Activated naive CD4-positive, alpha-beta T cell treated with anti-CD3 and anti-CD28 coated beads for 36 hours (primary cell): Measurements from ENCODE around the gene ASS1. TPM values are rescaled to one million over a fixed set of nuclear protein-coding genes. Genes with fewer than 3 reads are reported as not detected.

Experiments
- CTCF ChIA-PET: fragments of 350-600 bp; sonication (Branson Sonifier 250); formaldehyde crosslinking; loops from one replicate; lab custom pipeline; 2021; ENCODE audit warnings: antibody characterized with exemption; lab: Charles Lee
- DNase-seq: peaks from one replicate; pipeline ENCODE4 v3.0.0-alpha.2; 2020
- H3K27ac Mint-ChIP-seq: one replicate; pipeline ENCODE4 v1.8.0; 2021; ENCODE audit warnings: mild to moderate bottlenecking, mixed read lengths
- H3K27me3 Mint-ChIP-seq: one replicate; pipeline ENCODE4 v1.8.0; 2021; ENCODE audit warnings: low read depth, mixed read lengths
- H3K36me3 Mint-ChIP-seq: one replicate; pipeline ENCODE4 v1.8.0; 2021; ENCODE audit warnings: low read depth, mixed read lengths
- H3K4me1 Mint-ChIP-seq: one replicate; pipeline ENCODE4 v1.8.0; 2021; ENCODE audit warnings: low read depth, mixed read lengths
- H3K4me3 Mint-ChIP-seq: one replicate; pipeline ENCODE4 v1.8.0; 2021; ENCODE audit warnings: mild to moderate bottlenecking, moderate library complexity, mixed read lengths
- H3K9me3 Mint-ChIP-seq: one replicate; pipeline ENCODE4 v1.8.0; 2021; ENCODE audit warnings: mixed read lengths
- intact Hi-C: fragments of 100-400 bp; cut with micrococcal nuclease; formaldehyde crosslinking; loops from one replicate; pipeline ENCODE4 v1.15.1; 2023
- total RNA-seq, 2 experiments: library from RNA; stranded (reverse); gene quantifications; one replicate each; pipeline ENCODE4 v1.2.3, GENCODE V29; 2021

The ASS1 gene
- total RNA-seq, 2 experiments from 2014 or later: 12.4 to 14.3 TPM

DNA sequence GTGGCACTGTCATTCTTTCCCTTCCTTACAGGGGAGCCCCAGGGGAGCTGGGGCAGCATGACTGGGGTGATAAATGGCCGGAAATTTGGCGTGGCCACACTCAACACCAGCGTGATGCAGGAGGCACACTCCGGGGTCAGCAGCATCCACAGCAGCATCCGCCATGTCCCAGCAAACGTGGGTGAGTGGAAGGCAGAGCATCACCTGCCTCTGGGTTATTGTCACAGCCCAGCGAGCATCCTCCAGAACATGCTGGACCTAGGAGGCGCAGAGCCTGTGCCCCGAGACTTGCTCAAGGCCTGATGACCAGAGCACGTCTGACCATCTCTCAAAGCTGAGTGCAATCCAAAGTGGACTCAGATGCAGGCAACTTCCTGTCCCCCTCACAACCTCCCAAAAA, 22.2 kb upstream of the ASS1 start:
- Mint-ChIP-seq H3K9me3 (no peaks in the 10 kb centered on the region), H3K27ac (no peak overlapping the region), H3K4me1 (no peaks in the 10 kb centered on the region), H3K27me3 (peaks cover 4% of the 10 kb centered on the region), H3K36me3 (no peaks in the 10 kb centered on the region), H3K4me3 (no peak overlapping the region)
- no peak for DNase-seq
- intact Hi-C loops: no loop called here
- CTCF ChIA-PET: no interaction called here

DNA sequence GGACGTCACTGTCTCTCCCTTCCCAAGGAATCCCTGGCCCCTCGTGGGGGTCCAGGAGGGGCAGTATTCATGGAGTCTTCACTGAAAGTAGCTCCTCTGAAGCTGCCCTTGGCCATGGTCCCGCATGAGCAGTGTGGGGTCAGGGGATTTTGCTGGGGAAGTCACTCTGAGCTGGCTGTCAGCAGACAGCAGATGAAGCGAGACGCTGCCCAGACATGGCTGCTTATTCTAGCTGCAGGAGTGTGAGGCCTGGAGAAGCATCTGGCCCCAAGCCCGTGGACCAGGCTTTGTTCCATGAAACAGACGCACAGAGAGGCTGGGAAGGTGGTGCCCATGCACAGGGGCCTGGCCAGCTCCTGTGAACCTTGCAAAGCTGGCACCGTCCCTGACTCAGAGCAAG, 21.5 kb upstream of the ASS1 start:
- intact Hi-C loops: no loop called here
- DNase-seq: no peak
- Mint-ChIP-seq H3K9me3 (no peaks in the 10 kb centered on the region), H3K27ac (no peak overlapping the region), H3K27me3 (peaks cover 4% of the 10 kb centered on the region), H3K36me3 (no peaks in the 10 kb centered on the region), H3K4me1 (no peaks in the 10 kb centered on the region), H3K4me3 (no peak overlapping the region)
- CTCF ChIA-PET: interaction anchor here (0.6 to 0.9 kb wide), 2 partner anchors 9 to 597 kb away, joined by 3 to 4 read pairs; no protein-coding TSS in a partner anchor

- Mint-ChIP-seq H3K27ac (no peak overlapping the region), H3K4me3 (no peak overlapping the region), H3K27me3 (peaks cover 4% of the 10 kb centered on the region), H3K36me3 (no peaks in the 10 kb centered on the region), H3K9me3 (no peaks in the 10 kb centered on the region), H3K4me1 (no peaks in the 10 kb centered on the region)
- no peak for DNase-seq
- intact Hi-C loops: no loop called here
- CTCF ChIA-PET: no interaction called here
These were observed 19.9 kb upstream of the ASS1 start for GRCh38 chr9:130424595-130425454.

DNA sequence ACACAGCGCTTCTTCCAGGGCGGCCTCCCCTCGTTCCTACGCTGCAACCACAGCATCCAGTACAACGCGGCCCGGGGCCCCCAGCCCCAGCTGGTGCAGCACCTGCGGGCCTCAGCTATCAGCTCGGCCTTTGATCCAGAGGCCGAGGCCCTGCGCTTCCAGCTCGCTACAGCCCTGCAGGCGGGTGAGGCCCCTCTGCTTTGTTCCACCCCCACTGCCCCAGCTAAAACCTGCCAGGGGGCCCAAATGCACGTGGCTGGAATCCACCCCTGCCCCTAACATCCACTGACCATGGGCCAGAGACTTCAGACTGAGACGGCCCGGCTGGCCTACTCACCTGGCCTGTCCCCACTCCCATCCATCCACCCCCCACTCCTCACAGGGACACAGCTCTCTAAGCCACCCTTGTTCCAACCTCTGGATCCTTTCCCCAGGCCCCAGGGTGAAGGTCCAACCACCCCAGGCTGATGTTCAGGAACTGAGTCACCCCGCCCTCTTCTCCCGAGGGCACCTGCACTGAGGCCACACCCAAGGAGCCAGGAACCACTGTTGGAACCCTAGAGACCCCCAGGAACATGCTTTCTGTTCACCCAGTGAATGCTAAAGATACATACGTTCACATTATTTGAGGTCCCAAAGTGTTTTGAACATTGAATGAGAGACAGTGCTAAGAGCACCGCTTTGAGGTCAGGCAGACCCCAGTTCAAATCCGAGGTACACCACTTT, 18.9 kb upstream of the ASS1 start:
- Mint-ChIP-seq H3K36me3 (no peaks in the 10 kb centered on the region), H3K4me1 (no peaks in the 10 kb centered on the region), H3K4me3 (no peak overlapping the region), H3K27ac (no peak overlapping the region), H3K9me3 (no peaks in the 10 kb centered on the region), H3K27me3 (peaks cover 4% of the 10 kb centered on the region)
- DNase-seq: no peak
- CTCF ChIA-PET: interaction anchor here (0.7 kb wide), 1 partner anchor 15 kb away, joined by 3 read pairs; no protein-coding TSS in a partner anchor
- intact Hi-C loops: no loop called here

GRCh38 chr9:130426467-130426773, 18.3 kb upstream of the ASS1 start:
- Mint-ChIP-seq H3K4me3 (no peak overlapping the region), H3K27me3 (peaks cover 4% of the 10 kb centered on the region), H3K36me3 (no peaks in the 10 kb centered on the region), H3K27ac (no peak overlapping the region), H3K9me3 (no peaks in the 10 kb centered on the region), H3K4me1 (no peaks in the 10 kb centered on the region)
- intact Hi-C loops: no loop called here
- DNase-seq: no peak
- CTCF ChIA-PET: no interaction called here

DNA sequence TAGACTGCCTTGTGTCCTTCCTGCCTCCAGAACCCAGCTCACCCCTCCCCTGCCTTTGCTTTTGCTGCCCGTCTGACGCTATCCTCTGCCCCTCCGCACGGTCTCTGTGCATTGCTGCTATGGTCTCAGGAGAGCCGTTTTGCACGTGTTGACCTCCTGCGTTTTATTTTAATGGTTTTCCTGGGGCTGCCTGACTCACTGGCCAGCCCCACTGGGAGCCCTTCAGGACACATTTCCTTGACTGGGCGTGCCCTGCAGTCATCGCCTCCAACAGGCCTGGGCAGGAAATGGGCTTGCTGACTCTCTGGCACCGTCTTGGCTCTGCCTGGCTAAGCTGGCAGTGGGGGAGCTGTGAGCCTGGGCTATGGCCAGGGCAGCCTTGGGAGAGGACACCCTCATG, 17.9 kb upstream of the ASS1 start:
- H3K4me1 Mint-ChIP-seq: no peaks in the 10 kb centered on the region
- H3K9me3 Mint-ChIP-seq: no peaks in the 10 kb centered on the region
- DNase-seq: no peak
- intact Hi-C loops: no loop called here
- H3K4me3 Mint-ChIP-seq: no peak overlapping the region
- CTCF ChIA-PET: no interaction called here
- H3K27ac Mint-ChIP-seq: no peak overlapping the region
- no peaks in the 10 kb centered on the region for H3K36me3 Mint-ChIP-seq
- peaks cover 4% of the 10 kb centered on the region for H3K27me3 Mint-ChIP-seq

- no peak for DNase-seq
- no peak overlapping the region for H3K27ac Mint-ChIP-seq
- CTCF ChIA-PET: no interaction called here
- intact Hi-C loops: no loop called here
- no peaks in the 10 kb centered on the region for H3K9me3 Mint-ChIP-seq
- H3K4me1 Mint-ChIP-seq: no peaks in the 10 kb centered on the region
- peaks cover 7% of the 10 kb centered on the region for H3K27me3 Mint-ChIP-seq
- no peak overlapping the region for H3K4me3 Mint-ChIP-seq
- H3K36me3 Mint-ChIP-seq: no peaks in the 10 kb centered on the region
These were observed 17.4 kb upstream of the ASS1 start for GRCh38 chr9:130427326-130427725.

GRCh38 chr9:130428086-130428665, 16.6 kb upstream of the ASS1 start:
- CTCF ChIA-PET: no interaction called here

GRCh38 chr9:130429381-130429780, 15.4 kb upstream of the ASS1 start:
- Mint-ChIP-seq H3K4me3 (no peak overlapping the region), H3K27ac (no peak overlapping the region), H3K4me1 (peaks cover 3% of the 10 kb centered on the region), H3K36me3 (no peaks in the 10 kb centered on the region), H3K9me3 (no peaks in the 10 kb centered on the region), H3K27me3 (peaks cover 15% of the 10 kb centered on the region)
- CTCF ChIA-PET: no interaction called here
- intact Hi-C loops: no loop called here
- DNase-seq: no peak

More at GRCh38 chr9:130428086-130428665, 16.6 kb upstream of the ASS1 start:
- intact Hi-C loops: no loop called here
- Mint-ChIP-seq H3K4me3 (no peak overlapping the region), H3K9me3 (no peaks in the 10 kb centered on the region), H3K36me3 (no peaks in the 10 kb centered on the region), H3K27ac (no peak overlapping the region), H3K27me3 (peaks cover 15% of the 10 kb centered on the region), H3K4me1 (peaks cover 3% of the 10 kb centered on the region)
- no peak for DNase-seq

DNA sequence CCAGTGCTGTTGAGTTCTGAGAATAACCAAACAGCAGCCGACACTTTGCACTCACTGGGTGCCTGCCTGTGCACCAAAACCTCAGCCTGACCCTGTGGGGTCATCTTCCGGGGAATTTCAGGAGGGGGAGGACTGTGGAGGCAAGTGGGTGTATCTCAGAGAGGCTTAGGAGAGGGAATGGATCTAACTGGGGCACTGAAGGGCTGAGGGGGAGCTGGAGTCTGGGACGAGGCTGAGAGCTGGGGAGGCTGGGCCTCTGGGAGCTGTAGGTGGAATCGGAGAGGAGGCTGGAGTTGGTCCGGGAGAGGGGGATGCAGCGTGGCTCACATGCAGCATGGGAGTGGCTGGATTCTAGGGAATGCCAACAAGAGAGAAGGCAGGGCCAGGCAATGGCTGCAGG, 14.9 kb upstream of the ASS1 start:
- intact Hi-C loops: no loop called here
- Mint-ChIP-seq H3K36me3 (no peaks in the 10 kb centered on the region), H3K27me3 (peaks cover 15% of the 10 kb centered on the region), H3K4me1 (peaks cover 3% of the 10 kb centered on the region), H3K27ac (no peak overlapping the region), H3K9me3 (no peaks in the 10 kb centered on the region), H3K4me3 (no peak overlapping the region)
- no peak for DNase-seq
- CTCF ChIA-PET: no interaction called here

DNA sequence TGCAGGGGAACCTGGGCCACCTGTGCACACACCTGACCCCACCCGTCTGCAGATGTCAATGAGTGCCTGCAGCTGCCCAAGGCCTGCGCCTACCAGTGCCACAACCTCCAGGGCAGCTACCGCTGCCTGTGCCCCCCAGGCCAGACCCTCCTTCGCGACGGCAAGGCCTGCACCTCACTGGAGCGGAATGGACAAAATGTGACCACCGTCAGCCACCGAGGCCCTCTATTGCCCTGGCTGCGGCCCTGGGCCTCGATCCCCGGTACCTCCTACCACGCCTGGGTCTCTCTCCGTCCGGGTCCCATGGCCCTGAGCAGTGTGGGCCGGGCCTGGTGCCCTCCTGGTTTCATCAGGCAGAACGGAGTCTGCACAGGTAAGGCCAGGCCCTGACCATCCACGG, 14.5 kb upstream of the ASS1 start:
- H3K4me1 Mint-ChIP-seq: peaks cover 3% of the 10 kb centered on the region

DNA sequence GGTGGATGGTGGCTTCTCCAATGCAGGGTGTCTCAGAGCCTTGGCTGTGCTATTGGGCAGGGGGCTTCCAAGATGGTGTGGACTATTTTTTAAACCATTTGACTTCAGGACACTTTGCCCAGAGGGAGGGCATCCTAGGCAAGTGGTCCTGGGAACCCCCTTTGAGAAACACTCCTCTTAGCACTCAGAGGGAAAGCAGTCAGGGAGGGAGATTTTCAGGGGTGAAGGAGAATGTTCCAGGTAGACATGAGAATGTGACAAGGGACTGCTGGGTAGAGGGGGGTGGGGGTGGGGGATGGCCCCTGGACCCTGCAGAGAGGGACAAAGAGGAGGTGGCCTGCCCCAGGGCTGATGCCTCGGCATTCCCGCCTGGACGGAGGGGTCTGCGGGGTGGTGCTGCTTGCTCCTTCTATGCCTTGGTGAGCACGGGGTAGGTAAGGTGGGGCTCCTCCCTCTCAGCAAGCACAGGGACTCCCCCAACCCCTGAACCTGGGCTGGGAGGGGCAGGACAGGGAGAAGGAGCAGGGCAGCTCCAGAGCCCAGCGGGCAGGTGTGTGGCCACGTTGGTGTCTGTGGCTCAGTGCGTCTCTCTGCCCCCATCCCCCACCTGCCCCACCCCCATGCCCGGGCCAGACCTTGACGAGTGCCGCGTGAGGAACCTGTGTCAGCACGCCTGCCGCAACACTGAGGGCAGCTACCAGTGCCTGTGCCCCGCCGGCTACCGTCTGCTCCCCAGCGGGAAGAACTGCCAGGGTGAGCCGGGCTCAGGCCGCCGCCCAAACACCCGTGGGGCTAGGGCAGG, 13.8 kb upstream of the ASS1 start:
- Mint-ChIP-seq H3K27me3 (peaks cover 19% of the 10 kb centered on the region), H3K27ac (no peak overlapping the region), H3K36me3 (no peaks in the 10 kb centered on the region), H3K9me3 (no peaks in the 10 kb centered on the region), H3K4me3 (no peak overlapping the region), H3K4me1 (peaks cover 3% of the 10 kb centered on the region)
- CTCF ChIA-PET: no interaction called here
- DNase-seq: no peak
- intact Hi-C loops: no loop called here

More for the DNA sequence above, 14.5 kb upstream of the ASS1 start:
- no peak overlapping the region for H3K27ac Mint-ChIP-seq
- intact Hi-C loops: no loop called here
- no peak for DNase-seq
- no peaks in the 10 kb centered on the region for H3K9me3 Mint-ChIP-seq
- H3K4me3 Mint-ChIP-seq: no peak overlapping the region
- peaks cover 17% of the 10 kb centered on the region for H3K27me3 Mint-ChIP-seq
- CTCF ChIA-PET: no interaction called here
- H3K36me3 Mint-ChIP-seq: no peaks in the 10 kb centered on the region
